ENCODE data around the gene SEMA4B. TPM values are rescaled to one million over a fixed set of nuclear protein-coding genes. Genes with fewer than 3 reads are reported as not detected.

The SEMA4B gene
- total RNA-seq, 1 donor from 2014 or later: 85.1 TPM

- Mint-ChIP-seq H3K4me3 (peak overlapping the region; percentile 86), H3K4me1 (peaks cover 50% of the 10 kb centered on the region), H3K27ac (peak overlapping the region; percentile 97), H3K36me3 (ENCODE audit: low read depth) (peaks cover 54% of the 10 kb centered on the region), H3K9me3 (no peaks in the 10 kb centered on the region), H3K27me3 (no peaks in the 10 kb centered on the region)
- TF ChIP-seq, protein P1, sequence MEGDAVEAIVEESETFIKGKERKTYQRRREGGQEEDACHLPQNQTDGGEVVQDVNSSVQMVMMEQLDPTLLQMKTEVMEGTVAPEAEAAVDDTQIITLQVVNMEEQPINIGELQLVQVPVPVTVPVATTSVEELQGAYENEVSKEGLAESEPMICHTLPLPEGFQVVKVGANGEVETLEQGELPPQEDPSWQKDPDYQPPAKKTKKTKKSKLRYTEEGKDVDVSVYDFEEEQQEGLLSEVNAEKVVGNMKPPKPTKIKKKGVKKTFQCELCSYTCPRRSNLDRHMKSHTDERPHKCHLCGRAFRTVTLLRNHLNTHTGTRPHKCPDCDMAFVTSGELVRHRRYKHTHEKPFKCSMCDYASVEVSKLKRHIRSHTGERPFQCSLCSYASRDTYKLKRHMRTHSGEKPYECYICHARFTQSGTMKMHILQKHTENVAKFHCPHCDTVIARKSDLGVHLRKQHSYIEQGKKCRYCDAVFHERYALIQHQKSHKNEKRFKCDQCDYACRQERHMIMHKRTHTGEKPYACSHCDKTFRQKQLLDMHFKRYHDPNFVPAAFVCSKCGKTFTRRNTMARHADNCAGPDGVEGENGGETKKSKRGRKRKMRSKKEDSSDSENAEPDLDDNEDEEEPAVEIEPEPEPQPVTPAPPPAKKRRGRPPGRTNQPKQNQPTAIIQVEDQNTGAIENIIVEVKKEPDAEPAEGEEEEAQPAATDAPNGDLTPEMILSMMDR (IDR thresholded peaks at IDR 0.05): no peak
- intact Hi-C loops (cut with micrococcal nuclease): loop anchor here (1.0 to 5.0 kb wide), 10 partner anchors 12 to 701 kb away; partner anchors contain the start of genes BLM, HDDC3, IDH2 and PEX11A
- DNase-seq (peak; percentile 50), ATAC-seq (ENCODE audit: low read depth) (peak; percentile 46)
- CTCF ChIA-PET: interaction anchor here (0.9 to 4.2 kb wide), 7 partner anchors 10 to 69 kb away, joined by 3 to 44 read pairs (median 7); partner anchors contain the start of gene NGRN
- POLR2A ChIA-PET: interaction anchor here (0.6 to 4.9 kb wide), 12 partner anchors 11 to 723 kb away, joined by 4 to 63 read pairs (median 6); partner anchors contain the start of genes IQGAP1, NGRN, RCCD1 and SEMA4B
Measured at GRCh38 chr15:90231028-90232017, 30.2 kb downstream of the SEMA4B start.

DNA sequence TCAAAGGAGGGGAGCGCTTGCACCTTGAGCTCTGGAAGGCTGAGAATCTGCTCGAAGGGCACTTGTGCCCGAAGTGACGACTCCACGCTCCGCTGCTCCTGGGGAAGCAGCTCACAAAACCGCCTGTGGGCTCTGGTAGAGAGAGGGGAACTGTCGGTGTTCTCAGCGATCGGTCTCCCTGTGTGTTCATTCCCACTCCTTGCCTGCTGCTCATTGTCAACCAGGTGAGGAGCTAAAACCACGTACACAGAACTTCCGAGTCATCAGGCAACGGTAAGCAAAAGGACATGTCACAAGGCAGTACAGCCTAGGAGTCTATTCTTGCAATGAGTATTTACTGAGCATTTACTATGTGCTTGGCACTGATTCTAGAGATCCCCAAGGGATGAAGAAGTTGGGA, 31.1 kb downstream of the SEMA4B start:
- peak overlapping the region; percentile 97 for H3K27ac Mint-ChIP-seq
- no peak for ATAC-seq (ENCODE audit: low read depth)
- H3K9me3 Mint-ChIP-seq: no peaks in the 10 kb centered on the region
- no peak for DNase-seq
- ChIA-PET CTCF (interaction anchor here (1.5 to 4.2 kb wide), 7 partner anchors 11 to 70 kb away, joined by 4 to 44 read pairs (median 9); no protein-coding TSS in a partner anchor), POLR2A (interaction anchor here (1.0 to 4.9 kb wide), 14 partner anchors 14 to 722 kb away, joined by 3 to 63 read pairs (median 10); partner anchors contain the start of genes IDH2, IQGAP1, NGRN and RCCD1)
- H3K4me1 Mint-ChIP-seq: peaks cover 50% of the 10 kb centered on the region
- peaks cover 51% of the 10 kb centered on the region for H3K36me3 Mint-ChIP-seq (ENCODE audit: low read depth)
- TF ChIP-seq, protein P1 (IDR thresholded peaks at IDR 0.05): no peak
- peak overlapping the region; percentile 86 for H3K4me3 Mint-ChIP-seq
- intact Hi-C loops (cut with micrococcal nuclease): loop anchor here (2.0 to 5.0 kb wide), 7 partner anchors 31 to 700 kb away; partner anchors contain the start of genes BLM, HDDC3, IDH2 and PEX11A
- H3K27me3 Mint-ChIP-seq: no peaks in the 10 kb centered on the region

DNA sequence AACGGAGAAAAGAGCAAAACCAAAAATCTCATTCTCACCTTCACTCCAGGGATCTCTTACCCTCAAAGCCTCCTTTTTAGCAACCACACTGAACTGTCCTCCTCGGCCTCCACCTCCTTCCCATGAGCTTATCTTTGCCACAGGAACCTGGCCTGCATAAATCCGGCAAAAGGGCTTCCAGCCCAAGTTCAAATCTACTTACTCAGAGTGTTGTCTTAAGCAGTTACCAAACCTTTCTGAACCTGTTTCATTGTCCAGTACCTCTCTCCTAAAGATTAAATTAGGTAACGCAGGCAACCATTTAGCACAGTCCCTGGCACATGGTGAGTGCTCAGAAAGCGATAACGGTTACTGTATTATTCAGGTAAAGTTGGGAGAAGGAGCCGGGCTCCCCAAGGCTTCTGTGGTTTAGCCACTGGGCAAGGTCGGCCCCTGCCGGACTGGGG, 31.8 kb downstream of the SEMA4B start:
- ChIA-PET POLR2A (interaction anchor here (0.6 to 4.9 kb wide), 22 partner anchors 11 to 702 kb away, joined by 3 to 63 read pairs (median 6); partner anchors contain the start of genes IDH2, IQGAP1, MAN2A2 and NGRN), CTCF (interaction anchor here (0.6 to 4.2 kb wide), 10 partner anchors 12 to 73 kb away, joined by 3 to 44 read pairs (median 8); partner anchors contain the start of gene NGRN)
- no peaks in the 10 kb centered on the region for H3K27me3 Mint-ChIP-seq
- no peaks in the 10 kb centered on the region for H3K9me3 Mint-ChIP-seq
- TF ChIP-seq, protein P1 (IDR thresholded peaks at IDR 0.05): no peak
- peak overlapping the region; percentile 86 for H3K4me3 Mint-ChIP-seq
- DNase-seq (no peak), ATAC-seq (ENCODE audit: low read depth) (no peak)
- peaks cover 50% of the 10 kb centered on the region for H3K4me1 Mint-ChIP-seq
- H3K27ac Mint-ChIP-seq: peak overlapping the region; percentile 97
- peaks cover 47% of the 10 kb centered on the region for H3K36me3 Mint-ChIP-seq (ENCODE audit: low read depth)
- intact Hi-C loops (cut with micrococcal nuclease): loop anchor here (1.0 to 5.0 kb wide), 9 partner anchors 32 to 699 kb away; partner anchors contain the start of genes BLM, HDDC3, IDH2 and PEX11A

- POLR2A ChIA-PET: interaction anchor here (0.5 to 4.9 kb wide), 31 partner anchors 10 to 702 kb away, joined by 3 to 63 read pairs (median 6); partner anchors contain the start of genes IDH2, IQGAP1, MAN2A2 and NGRN
- intact Hi-C loops (cut with micrococcal nuclease): loop anchor here (1.0 to 5.0 kb wide), 12 partner anchors 32 to 699 kb away; partner anchors contain the start of genes BLM, HDDC3, IDH2 and IQGAP1
- TF ChIP-seq, protein P1 (IDR thresholded peaks at IDR 0.05): no peak
- ATAC-seq (ENCODE audit: low read depth) (peak; percentile 86), DNase-seq (peak; percentile 92)
- peak within 1 kb of the TSS; percentile 87 for H3K4me3 Mint-ChIP-seq
- peak within 1 kb of the TSS; percentile 97 for H3K27ac Mint-ChIP-seq
- no peaks in the 10 kb centered on the region for H3K9me3 Mint-ChIP-seq
- H3K27me3 Mint-ChIP-seq: no peaks in the 10 kb centered on the region
- CTCF ChIA-PET: interaction anchor here (0.6 to 4.2 kb wide), 10 partner anchors 13 to 73 kb away, joined by 3 to 44 read pairs (median 8); partner anchors contain the start of gene NGRN
- H3K4me1 Mint-ChIP-seq: peaks cover 50% of the 10 kb centered on the region
- peaks cover 48% of the 10 kb centered on the region for H3K36me3 Mint-ChIP-seq (ENCODE audit: low read depth)
Measured at GRCh38 chr15:90233387-90234095, 32.4 kb downstream of the SEMA4B start, which contains the start of gene CIB1. Gene CIB1, minus strand, starts transcription at chr15:90233941. Its CDS starts 56 bp downstream, at chr15:90233885.

All from activated B cell treated with CpG ODN at 0.5 μM for 24 hours (primary cell).